HUES6 (cell line): ENCODE data around the gene TMPRSS6.

Source experiments
- H3K27ac ChIP-seq: 2 replicates; pipeline ENCODE4 v1.7.0; 2013; ENCODE audit warnings: low read depth, mild to moderate bottlenecking, low read length, inconsistent platforms
- H3K27me3 ChIP-seq: 2 replicates; pipeline ENCODE4 v1.6.1; 2013; ENCODE audit warnings: low read length; ENCODE audit not compliant: control insufficient read depth, insufficient read depth
- H3K36me3 ChIP-seq: 2 replicates; pipeline ENCODE4 v1.6.1; 2013; ENCODE audit warnings: low read length; ENCODE audit not compliant: control insufficient read depth, insufficient read depth
- H3K4me1 ChIP-seq: 2 replicates; pipeline ENCODE4 v1.6.1; 2013; ENCODE audit warnings: low read length; ENCODE audit not compliant: control insufficient read depth, insufficient read depth
- H3K4me3 ChIP-seq: 2 replicates; pipeline ENCODE4 v1.5.1; 2013; ENCODE audit warnings: low read depth, low read length
- H3K9ac ChIP-seq: one replicate; pipeline ENCODE4 v1.6.1; 2013; ENCODE audit warnings: mild to moderate bottlenecking, low read length
- H3K9me3 ChIP-seq: 2 replicates; pipeline ENCODE4 v1.6.1; 2013; ENCODE audit warnings: low read depth, low read length; ENCODE audit not compliant: control insufficient read depth, insufficient read depth

Gene TMPRSS6

GRCh38 chr22:37064553-37064952 lies 45.0 kb downstream of the TMPRSS6 start:
- no peaks in the 10 kb centered on the region for H3K9me3 ChIP-seq
- peaks cover 16% of the 10 kb centered on the region for H3K4me1 ChIP-seq
- H3K27ac ChIP-seq = no peak overlapping the region
- H3K36me3 ChIP-seq = peaks cover 5% of the 10 kb centered on the region; the same call in 1 of the 2 replicates
- no peak overlapping the region for H3K4me3 ChIP-seq
- H3K9ac ChIP-seq = no peak overlapping the region
- peaks cover 33% of the 10 kb centered on the region for H3K27me3 ChIP-seq

GRCh38 chr22:37063431-37064420 lies 45.8 kb downstream of the TMPRSS6 start:
- H3K4me3 ChIP-seq = no peak overlapping the region
- peaks cover 5% of the 10 kb centered on the region; the same call in 1 of the 2 replicates for H3K36me3 ChIP-seq
- H3K27me3 ChIP-seq = peaks cover 25% of the 10 kb centered on the region
- H3K4me1 ChIP-seq = peaks cover 16% of the 10 kb centered on the region
- H3K27ac ChIP-seq = no peak overlapping the region
- H3K9ac ChIP-seq = no peak overlapping the region
- no peaks in the 10 kb centered on the region for H3K9me3 ChIP-seq

DNA sequence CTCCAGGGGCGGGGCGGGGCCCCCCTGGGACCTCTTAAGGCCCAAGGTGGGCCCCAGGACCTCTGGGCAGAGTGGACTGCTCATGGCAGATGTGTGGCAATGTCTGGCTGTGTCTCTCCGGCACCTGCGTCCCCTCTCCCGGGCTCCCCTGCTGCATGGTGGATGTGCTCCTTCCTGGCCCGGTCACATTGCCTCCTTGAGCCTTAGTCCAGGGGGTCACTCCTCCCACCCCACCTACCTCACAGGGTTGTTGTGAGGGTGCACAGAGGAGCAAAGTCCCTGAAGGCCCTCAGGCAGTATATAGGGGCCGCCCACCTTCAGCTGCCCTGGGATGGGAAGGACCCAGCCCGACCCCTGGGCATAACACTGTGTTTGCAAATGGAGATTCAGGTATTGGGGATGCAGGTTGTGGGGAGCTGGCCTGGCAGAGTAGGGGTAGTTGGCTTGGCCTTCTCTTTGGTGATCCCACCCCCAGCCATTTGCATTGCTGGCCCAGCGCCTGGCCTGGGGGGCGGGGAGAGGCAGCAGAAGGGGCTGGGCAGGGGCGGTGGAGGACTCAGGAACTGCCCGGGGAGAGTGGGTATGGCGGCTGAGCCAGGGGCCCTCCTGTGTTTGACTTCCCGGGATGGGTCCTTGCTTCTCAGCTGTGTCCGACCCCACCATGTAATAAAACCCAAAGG lies 46.7 kb downstream of the TMPRSS6 start:
- Histone ChIP-seq H3K9ac (no peak overlapping the region), H3K27ac (no peak overlapping the region), H3K4me3 (no peak overlapping the region), H3K4me1 (peaks cover 16% of the 10 kb centered on the region), H3K36me3 (peaks cover 11% of the 10 kb centered on the region), H3K27me3 (peaks cover 16% of the 10 kb centered on the region), H3K9me3 (no peaks in the 10 kb centered on the region)

DNA sequence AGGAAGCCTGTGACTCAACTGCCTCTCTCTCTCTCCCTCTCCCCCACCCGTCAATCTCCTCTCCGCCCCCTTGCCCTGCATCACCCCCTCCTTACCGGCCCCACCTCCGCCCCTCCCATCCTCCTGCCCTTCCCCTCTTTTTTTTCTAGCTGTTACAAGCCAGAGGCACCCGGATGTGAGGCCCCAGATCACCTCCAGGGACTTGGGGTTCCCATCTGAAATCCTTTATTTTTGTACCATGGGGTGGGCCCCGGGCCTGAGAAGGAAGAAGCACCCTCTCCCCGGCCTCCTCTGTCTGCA lies 47.2 kb downstream of the TMPRSS6 start:
- H3K9me3 ChIP-seq = no peaks in the 10 kb centered on the region
- H3K36me3 ChIP-seq = peaks cover 16% of the 10 kb centered on the region
- H3K27me3 ChIP-seq = peaks cover 11% of the 10 kb centered on the region
- H3K27ac ChIP-seq = no peak overlapping the region
- H3K4me3 ChIP-seq = no peak overlapping the region
- peaks cover 16% of the 10 kb centered on the region for H3K4me1 ChIP-seq
- H3K9ac ChIP-seq = no peak overlapping the region

DNA sequence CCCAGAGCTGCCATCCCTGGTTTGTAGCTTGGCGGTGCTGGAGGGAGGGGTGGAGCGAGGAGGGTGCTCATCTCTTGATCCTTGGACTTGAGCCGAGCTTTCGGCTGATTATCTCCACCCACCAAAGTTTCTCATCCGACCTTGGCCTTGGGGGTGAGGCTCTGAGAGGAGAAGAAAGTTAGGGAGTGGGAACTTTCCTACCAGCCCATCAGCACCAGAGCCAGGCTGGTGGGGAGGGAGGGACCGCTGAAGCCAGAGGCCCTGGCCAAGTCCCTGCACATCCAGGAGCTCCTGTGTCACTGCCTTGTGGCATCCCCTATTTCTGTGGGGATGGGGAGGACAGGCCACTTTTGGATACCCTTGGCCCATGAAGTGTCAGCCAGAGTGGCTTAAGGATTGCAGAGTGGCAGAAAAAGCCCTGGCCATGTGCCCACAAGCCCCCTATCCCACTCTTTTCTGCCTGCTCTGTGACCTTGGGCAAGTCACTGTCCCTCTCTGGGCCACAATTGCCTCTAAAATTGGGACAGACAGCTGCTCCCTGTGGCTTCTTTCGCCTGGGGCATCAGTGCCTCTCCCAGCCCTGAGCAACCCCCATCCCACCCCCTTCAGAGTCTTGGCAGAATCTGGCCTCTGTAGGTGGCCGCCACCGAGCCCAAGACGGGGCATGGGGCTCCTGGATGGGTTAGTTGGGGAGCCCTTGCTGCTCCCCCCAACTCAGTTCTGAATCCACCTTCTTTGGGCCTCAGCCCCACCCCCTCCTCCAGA lies 47.7 kb downstream of the TMPRSS6 start:
- H3K36me3 ChIP-seq = peaks cover 22% of the 10 kb centered on the region
- H3K9me3 ChIP-seq = no peaks in the 10 kb centered on the region
- peaks cover 16% of the 10 kb centered on the region for H3K4me1 ChIP-seq
- H3K4me3 ChIP-seq = no peak overlapping the region
- no peak overlapping the region for H3K27ac ChIP-seq
- peaks cover 8% of the 10 kb centered on the region for H3K27me3 ChIP-seq
- no peak overlapping the region for H3K9ac ChIP-seq

DNA sequence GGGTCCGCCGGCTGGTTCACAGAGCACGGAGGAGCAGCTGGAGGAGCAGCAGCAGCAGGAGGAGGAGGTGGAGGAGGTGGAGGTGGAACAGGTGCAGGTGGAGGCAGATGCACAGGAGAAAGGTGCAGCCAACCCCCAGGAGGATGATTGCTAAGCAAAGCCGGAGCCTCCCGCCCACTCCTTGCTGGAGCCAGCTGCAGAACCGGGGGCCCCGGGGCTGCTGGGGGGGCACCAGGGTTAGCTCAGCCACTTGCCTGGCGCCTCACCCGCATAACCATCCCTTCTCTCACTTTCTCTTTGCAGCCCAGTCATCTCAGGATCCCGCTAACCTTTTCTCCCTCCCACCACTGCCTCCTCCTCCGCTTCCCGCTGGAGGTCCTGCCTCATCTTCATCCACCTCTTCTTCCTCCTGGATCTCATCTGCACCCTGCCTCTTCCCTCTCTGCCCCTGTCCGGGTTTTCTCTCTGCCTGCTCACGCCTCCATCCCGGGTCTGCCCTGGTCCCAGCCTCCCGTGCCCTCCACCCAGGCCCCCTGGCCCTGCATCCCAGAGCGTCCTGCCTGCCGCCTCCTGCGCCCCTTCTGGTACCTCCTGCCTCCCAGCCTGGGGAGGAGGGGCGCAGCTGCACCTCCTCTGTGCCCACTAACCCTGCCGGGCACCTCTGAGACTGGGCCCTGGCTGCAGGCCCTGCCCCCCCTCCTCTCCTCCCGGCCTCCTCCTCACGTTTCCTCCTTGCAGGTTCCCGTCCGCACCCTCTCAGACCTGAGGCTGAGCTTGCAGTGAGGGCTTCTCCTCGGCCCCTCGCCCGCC lies 48.5 kb downstream of the TMPRSS6 start:
- Histone ChIP-seq H3K9me3 (no peaks in the 10 kb centered on the region), H3K36me3 (peaks cover 29% of the 10 kb centered on the region), H3K4me3 (no peak overlapping the region), H3K9ac (no peak overlapping the region), H3K27ac (no peak overlapping the region), H3K4me1 (peaks cover 16% of the 10 kb centered on the region), H3K27me3 (0 out of 2 replicates have a peak, but pooled peaks cover under 1% of the 10 kb centered on the region)

GRCh38 chr22:37059876-37060449 lies 49.5 kb downstream of the TMPRSS6 start:
- no peak overlapping the region for H3K4me3 ChIP-seq
- H3K9ac ChIP-seq = no peak overlapping the region
- H3K27ac ChIP-seq = no peak overlapping the region
- no peaks in the 10 kb centered on the region for H3K27me3 ChIP-seq
- no peaks in the 10 kb centered on the region for H3K9me3 ChIP-seq
- H3K36me3 ChIP-seq = peaks cover 35% of the 10 kb centered on the region
- peaks cover 16% of the 10 kb centered on the region for H3K4me1 ChIP-seq

GRCh38 chr22:37058917-37059701 lies 50.4 kb downstream of the TMPRSS6 start:
- Histone ChIP-seq H3K27ac (no peak overlapping the region), H3K36me3 (peaks cover 36% of the 10 kb centered on the region), H3K27me3 (no peaks in the 10 kb centered on the region), H3K9me3 (no peaks in the 10 kb centered on the region), H3K4me3 (no peak overlapping the region), H3K9ac (no peak overlapping the region), H3K4me1 (peaks cover 16% of the 10 kb centered on the region)

DNA sequence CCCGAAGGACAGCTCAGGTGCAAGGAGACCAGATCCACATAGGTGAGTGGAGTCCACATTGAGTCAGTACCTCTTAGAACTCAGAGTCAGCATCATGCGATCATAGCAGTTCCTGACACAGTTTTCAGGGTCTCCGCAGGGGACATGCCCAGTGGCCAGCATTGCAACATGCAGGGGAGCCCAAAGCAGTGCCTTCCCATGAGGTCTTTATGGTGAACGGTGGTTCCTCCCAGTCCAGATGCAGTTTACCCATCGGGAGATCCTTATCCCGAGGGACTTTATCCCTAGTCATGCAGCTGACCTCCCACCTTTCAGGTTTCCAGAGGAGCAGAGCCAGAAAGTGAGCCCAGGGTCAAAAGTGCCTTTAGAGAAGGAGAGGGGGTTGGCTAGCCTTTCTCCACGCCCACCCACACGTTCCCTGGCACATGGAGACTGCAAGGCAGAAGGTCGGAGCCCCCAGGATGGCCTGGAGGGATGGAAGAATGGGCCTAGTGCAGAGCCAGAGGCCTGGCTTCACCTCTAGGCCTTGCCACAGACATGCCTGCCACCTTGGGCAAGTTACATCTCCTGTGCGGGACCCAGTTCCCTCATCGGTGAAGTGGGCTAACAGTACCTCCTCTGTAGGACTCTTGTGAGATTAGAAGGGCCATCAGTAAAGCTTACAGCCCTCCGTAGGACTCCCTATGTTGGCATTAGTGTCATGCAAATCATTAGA lies 51.6 kb downstream of the TMPRSS6 start:
- no peak overlapping the region for H3K4me3 ChIP-seq
- H3K4me1 ChIP-seq = peaks cover 11% of the 10 kb centered on the region
- no peak overlapping the region for H3K27ac ChIP-seq
- peaks cover 41% of the 10 kb centered on the region for H3K36me3 ChIP-seq
- H3K9me3 ChIP-seq = no peaks in the 10 kb centered on the region
- H3K27me3 ChIP-seq = no peaks in the 10 kb centered on the region
- no peak overlapping the region for H3K9ac ChIP-seq
